Measurements from ENCODE around the gene CHI3L1. TPM values are rescaled to one million over a fixed set of nuclear protein-coding genes. Genes with fewer than 3 reads are reported as not detected.

Gene CHI3L1
- total and polyA plus RNA-seq, 10 of the 15 experiments (the other 5 are each of a cell fraction or from before 2014, with no cell fraction given): 0.10 to 1.7 (median 0.39) TPM

DNA sequence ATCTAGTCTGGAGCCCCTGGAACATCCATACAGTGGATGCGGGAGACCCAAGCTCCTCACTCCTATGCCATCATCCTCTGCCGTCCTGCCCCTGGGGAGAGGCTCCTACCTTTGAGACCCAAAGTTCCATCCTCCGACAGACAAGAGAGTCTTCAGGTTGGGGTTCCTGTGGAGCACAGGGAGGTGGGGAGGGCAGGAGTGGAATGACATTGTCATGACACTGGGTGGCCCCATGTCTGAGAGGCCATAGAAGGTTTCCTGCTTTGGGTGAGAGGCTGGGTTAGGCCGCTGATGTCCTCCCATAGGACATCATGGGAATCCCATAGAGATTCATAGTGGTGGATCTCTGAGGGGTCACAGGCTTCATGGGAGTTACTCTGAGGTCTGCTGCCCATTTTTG lies 2.0 kb downstream of the CHI3L1 start:
- POLR2A ChIA-PET: no interaction called here
- Histone ChIP-seq H3K4me1 (ENCODE audit: control insufficient read depth, insufficient read depth, low read length) (0 out of 2 replicates have a peak, but pooled peaks cover 2% of the 10 kb centered on the region), H3K36me3 (ENCODE audit: control insufficient read depth in 2 of 2, insufficient read depth in 2 of 2, low read length in 1 of 2) (no peaks in the 10 kb centered on the region), H3K27me3 (replicated peaks in 1 of 2; ENCODE audit: control insufficient read depth in 2 of 2, insufficient read depth in 2 of 2, low read length in 1 of 2) (no peaks in the 10 kb centered on the region; a peak in 1 of 4 replicates), H3K4me2 (ENCODE audit: control insufficient read depth, insufficient read depth) (no peak overlapping the region), H3K4me3 (no peak overlapping the region), H2AFZ (ENCODE audit: control insufficient read depth, low read depth, low read length) (no peak overlapping the region), H3K27ac (ENCODE audit: control insufficient read depth, insufficient read depth) (no peak overlapping the region), H3K79me2 (ENCODE audit: control insufficient read depth, insufficient read depth, low read length) (no peaks in the 10 kb centered on the region), H3K9ac (ENCODE audit: control insufficient read depth, insufficient read depth, low read length) (no peak overlapping the region), H3K9me3 (replicated peaks; ENCODE audit: control insufficient read depth, insufficient read depth, low read length) (no peaks in the 10 kb centered on the region), H4K20me1 (ENCODE audit: control insufficient read depth, insufficient read depth) (no peaks in the 10 kb centered on the region)
- SMC1A ChIA-PET (ENCODE audit: uncharacterized antibody, unreplicated experiment): interaction anchor here (3.4 kb wide), 1 partner anchor 11 kb away, joined by 10 read pairs; no protein-coding TSS in a partner anchor
- BruUV-seq (replicated peaks): no TSS peak
- RAD21 ChIA-PET (ENCODE audit: unreplicated experiment): no interaction called here
- TF ChIP-seq RB1 (IDR thresholded peaks at IDR 0.05; ENCODE audit: borderline replicate concordance) (no peak), ZBTB40 (IDR thresholded peaks at IDR 0.05; ENCODE audit: borderline replicate concordance) (no peak), SUPT20H (IDR thresholded peaks at IDR 0.05; ENCODE audit: borderline replicate concordance, control insufficient read depth, low read depth, low read length) (no peak), ESRRA (IDR thresholded peaks at IDR 0.05; ENCODE audit: low read length) (no peak), ELK1 (IDR thresholded peaks at IDR 0.05; ENCODE audit: low read depth, low read length) (no peak), IRF4 (IDR thresholded peaks at IDR 0.05; ENCODE audit: low read depth, low read length) (no peak), RCOR1 (conservative IDR thresholded peaks at IDR 0.05; ENCODE audit: low read depth, low read length) (no peak), MXI1 (IDR thresholded peaks at IDR 0.05; ENCODE audit: low read depth, low read length) (no peak), SUZ12 (IDR thresholded peaks at IDR 0.05; ENCODE audit: unreplicated experiment) (no peak), POU2F2 (IDR thresholded peaks at IDR 0.05; ENCODE audit: borderline replicate concordance, low read depth, low read length) (no peak), CBX3 (IDR thresholded peaks at IDR 0.05; ENCODE audit: borderline replicate concordance, low read depth) (no peak), CREM (IDR thresholded peaks at IDR 0.05; ENCODE audit: low read depth) (no peak), NFYA (IDR thresholded peaks at IDR 0.05; ENCODE audit: borderline replicate concordance, low read depth, low read length) (no peak), MTA2 (IDR thresholded peaks at IDR 0.05; ENCODE audit: low read depth) (no peak), PBX3 (IDR thresholded peaks at IDR 0.05; ENCODE audit: insufficient replicate concordance, low read depth, low read length) (no peak)
- TF ChIP-seq, protein P1, sequence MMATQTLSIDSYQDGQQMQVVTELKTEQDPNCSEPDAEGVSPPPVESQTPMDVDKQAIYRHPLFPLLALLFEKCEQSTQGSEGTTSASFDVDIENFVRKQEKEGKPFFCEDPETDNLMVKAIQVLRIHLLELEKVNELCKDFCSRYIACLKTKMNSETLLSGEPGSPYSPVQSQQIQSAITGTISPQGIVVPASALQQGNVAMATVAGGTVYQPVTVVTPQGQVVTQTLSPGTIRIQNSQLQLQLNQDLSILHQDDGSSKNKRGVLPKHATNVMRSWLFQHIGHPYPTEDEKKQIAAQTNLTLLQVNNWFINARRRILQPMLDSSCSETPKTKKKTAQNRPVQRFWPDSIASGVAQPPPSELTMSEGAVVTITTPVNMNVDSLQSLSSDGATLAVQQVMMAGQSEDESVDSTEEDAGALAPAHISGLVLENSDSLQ (IDR thresholded peaks at IDR 0.05): no peak
- 30% methylated on average over 4 of the region's 4 CpGs for WGBS (ENCODE audit: insufficient coverage, insufficient replicate concordance, low lambda C conversion rate, missing lambda C conversion rate)
- no peak for DNase-seq (ENCODE audit: low read depth, low spot score)
- CTCF ChIA-PET: interaction anchor here (1.3 to 3.6 kb wide), 2 partner anchors 12 to 32 kb away, joined by 3 to 25 read pairs; no protein-coding TSS in a partner anchor
- FAIRE-seq: no peak
- intact Hi-C loops (cut with micrococcal nuclease; ENCODE audit: unreplicated experiment): no loop called here
- no peak for ATAC-seq
- in situ Hi-C loops (cut with MboI): no loop called here

Measured in GM12878 (cell line).